Thyroid gland (tissue), 4 donors: ENCODE results near the gene LMOD1. TPM values are rescaled to one million over a fixed set of nuclear protein-coding genes. Genes with fewer than 3 reads are reported as not detected.

Source experiments
- DNase-seq, 2 donors: peaks; one replicate each; pipeline ENCODE4 v3.0.0-alpha.2; 2019
- H3K27ac ChIP-seq, 3 donors: fragments of 200-600 bp; sonication (generic); 1 replicate in 2 of 3; 2 replicates in 1 of 3; pipeline ENCODE4 v1.5.1; 2016 to 2019; ENCODE audit warnings: mild to moderate bottlenecking in 1 of 3, moderate library complexity in 1 of 3
- H3K27me3 ChIP-seq: fragments of 200-600 bp; sonication (generic); one replicate; pipeline ENCODE4 v1.5.1; 2019
- H3K36me3 ChIP-seq, 2 donors: fragments of 200-600 bp; sonication (generic); one replicate each; pipeline ENCODE4 v1.5.1; 2016 to 2019
- H3K4me1 ChIP-seq, 2 donors: fragments of 200-600 bp; sonication (generic); one replicate each; pipeline ENCODE4 v1.5.1; 2017 to 2019
- H3K4me3 ChIP-seq, 3 donors: fragments of 200-600 bp; sonication (generic); replicated peaks in 1 of 3; 1 replicate in 2 of 3; 2 replicates in 1 of 3; pipeline ENCODE4 v1.5.1; 2016; ENCODE audit warnings: mild to moderate bottlenecking in 1 of 3
- H3K9me3 ChIP-seq: fragments of 200-600 bp; sonication (generic); one replicate; pipeline ENCODE4 v1.5.1; 2017
- CTCF ChIP-seq, 6 experiments: fragments of 200-600 bp in 3 of 6; fragments of 450-650 bp in 3 of 6; sonication (generic) in 3 of 6; IDR thresholded peaks; one replicate each; pipeline ENCODE4 v1.5.1; 2016 to 2019; ENCODE audit warnings: antibody characterized with exemption in 6 of 6, mild to moderate bottlenecking in 2 of 6, inconsistent platforms in 1 of 6, moderate library complexity in 1 of 6
- POLR2A ChIP-seq, 2 donors: fragments of 450-650 bp; IDR thresholded peaks; one replicate each; pipeline ENCODE4 v1.6.1; 2017; ENCODE audit warnings: antibody characterized with exemption in 2 of 2, mild to moderate bottlenecking in 2 of 2, moderate library complexity in 1 of 2
- WGBS, 2 donors: methylation state at CpG; one replicate each; pipeline ENCODE4 v1.1.5; 2017; 5-methylcytosine and 5-hydroxymethylcytosine counted together
- intact Hi-C: fragments of 100-400 bp; cut with DNase I; formaldehyde crosslinking; loops from one replicate; pipeline ENCODE4 v1.15.1; 2023
- total RNA-seq, 4 donors: library from RNA; depleted of rRNA; stranded (reverse); fragments of >200 nt; gene quantifications; one replicate each; pipeline ENCODE4 v1.2.3, GENCODE V29; 2016

LMOD1 gene
- total RNA-seq, 4 donors from 2014 or later: 30.6 to 50.0 (median 35.9) TPM

- H3K36me3 ChIP-seq: no peaks in the 10 kb centered on the region
- 28% methylated on average over 17 of the region's 33 CpGs for WGBS, 2 donors
- H3K4me1 ChIP-seq: peaks cover 17 to 39% of the 10 kb centered on the region in 2 donors
- no peaks in the 10 kb centered on the region for H3K9me3 ChIP-seq
- peak overlapping the region; percentile 65 to 82 (median 69) for H3K27ac ChIP-seq
- intact Hi-C loops: no loop called here
- TF ChIP-seq POLR2A (IDR thresholded peaks at IDR 0.05) (no peak), CTCF (IDR thresholded peaks at IDR 0.05) (no peak)
- H3K4me3 ChIP-seq: peak overlapping the region; percentile 62 to 95 (median 71)
- H3K27me3 ChIP-seq: no peaks in the 10 kb centered on the region
- peak; percentile 26 to 37 for DNase-seq
Observed at GRCh38 chr1:201889090-201889968, 57.0 kb downstream of the LMOD1 start.

- H3K4me1 ChIP-seq: peaks cover 17 to 46% of the 10 kb centered on the region in 2 donors
Observed at GRCh38 chr1:201888282-201889089, 57.9 kb downstream of the LMOD1 start, which contains the start of gene SHISA4. SHISA4 (plus strand) TSS chr1:201888898; CDS start chr1:201888995, 97 bp downstream.

GRCh38 chr1:201887116-201887866 is 59.1 kb downstream of the LMOD1 start:
- peak overlapping the region in 2 of 3 donors; percentile 9 to 69 for H3K27ac ChIP-seq
- 84 to 94% methylated on average over 5 of the region's 5 CpGs for WGBS, 2 donors
- H3K36me3 ChIP-seq: no peaks in the 10 kb centered on the region
- peaks cover 17 to 46% of the 10 kb centered on the region in 2 donors for H3K4me1 ChIP-seq
- no peaks in the 10 kb centered on the region for H3K27me3 ChIP-seq
- no peaks in the 10 kb centered on the region for H3K9me3 ChIP-seq
- intact Hi-C loops: no loop called here
- H3K4me3 ChIP-seq: no peak overlapping the region
- TF ChIP-seq POLR2A (IDR thresholded peaks at IDR 0.05) (no peak), CTCF (IDR thresholded peaks at IDR 0.05) (no peak)
- DNase-seq: no peak

More at GRCh38 chr1:201888282-201889089, 57.9 kb downstream of the LMOD1 start, which contains the start of gene SHISA4:
- no peaks in the 10 kb centered on the region for H3K27me3 ChIP-seq
- H3K9me3 ChIP-seq: no peaks in the 10 kb centered on the region
- TF ChIP-seq POLR2A (IDR thresholded peaks at IDR 0.05) (peak; percentile 6 to 88), CTCF (IDR thresholded peaks at IDR 0.05) (peak in 1 of 6 experiments; percentile 18)
- peak within 1 kb of the TSS; percentile 65 to 82 (median 69) for H3K27ac ChIP-seq
- peak; percentile 97 to 98 for DNase-seq
- 0 to 4% methylated on average over 13 to 17 of the region's 49 CpGs for WGBS, 2 donors
- intact Hi-C loops: no loop called here
- peak within 1 kb of the TSS; percentile 62 to 95 (median 71) for H3K4me3 ChIP-seq
- no peaks in the 10 kb centered on the region for H3K36me3 ChIP-seq

GRCh38 chr1:201886103-201886885 is 60.1 kb downstream of the LMOD1 start:
- H3K4me1 ChIP-seq: peaks cover 17 to 46% of the 10 kb centered on the region in 2 donors
- DNase-seq: no peak
- 88 to 92% methylated on average over 9 of the region's 9 CpGs for WGBS, 2 donors
- no peaks in the 10 kb centered on the region for H3K9me3 ChIP-seq
- H3K36me3 ChIP-seq: no peaks in the 10 kb centered on the region
- H3K4me3 ChIP-seq: no peak overlapping the region
- H3K27me3 ChIP-seq: no peaks in the 10 kb centered on the region
- intact Hi-C loops: no loop called here
- peak overlapping the region in 1 of 3 donors; percentile 47 for H3K27ac ChIP-seq
- no peak for TF ChIP-seq CTCF (IDR thresholded peaks at IDR 0.05)
- no peak for TF ChIP-seq POLR2A (IDR thresholded peaks at IDR 0.05)
